NCI-H226 (cell line): ENCODE data around the gene TEX38.
A peak's percentile ranks its signal among the peaks of the same experiment; 100 is the strongest.
"Not testable (repeated sequence)": the region's sequence is repeated elsewhere in the genome, so short reads cannot be mapped to it uniquely, and the experiment has no call there.

Experiments
- DNase-seq: peaks from one replicate; pipeline ENCODE4 v3.0.0-alpha.2; 2015

The TEX38 gene

DNA sequence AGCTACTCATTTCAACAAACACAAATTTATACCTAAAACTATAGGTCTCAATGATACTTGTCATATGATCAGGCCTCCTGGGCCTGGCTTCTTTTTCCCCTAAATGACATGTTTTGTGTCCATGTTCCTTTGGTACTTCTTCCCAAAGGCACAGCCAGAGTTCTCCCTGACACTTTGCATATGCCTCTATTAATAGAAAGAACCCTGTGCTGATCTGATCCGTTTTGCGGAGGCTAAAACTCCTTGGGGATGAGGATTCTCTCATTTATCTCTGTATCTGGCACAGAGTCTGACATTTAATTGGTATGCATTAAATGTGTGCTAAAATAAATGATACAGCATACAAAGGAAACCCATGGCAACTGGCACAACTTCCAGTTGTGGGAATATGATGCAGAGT is 15.0 kb upstream of the TEX38 start:
- no peak for DNase-seq

DNA sequence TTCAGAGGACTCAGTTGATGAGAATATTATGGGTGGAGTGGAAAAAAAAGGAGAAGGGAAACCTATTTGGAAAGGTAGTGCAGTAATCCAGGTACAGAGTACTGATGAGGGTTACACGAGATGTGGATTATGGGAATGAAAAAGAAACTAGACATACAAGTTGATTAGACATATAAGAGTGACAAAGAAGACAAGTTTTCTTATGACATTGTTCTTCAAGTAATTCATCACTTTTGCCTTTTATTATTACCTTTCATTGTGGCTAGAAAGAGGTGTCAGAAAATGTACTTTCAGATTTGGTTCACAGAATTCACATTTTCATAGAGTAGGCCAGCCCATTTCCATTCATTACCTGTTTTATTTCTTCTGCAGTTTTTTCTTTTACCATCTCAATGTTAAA is 13.9 kb upstream of the TEX38 start:
- DNase-seq = no peak

DNA sequence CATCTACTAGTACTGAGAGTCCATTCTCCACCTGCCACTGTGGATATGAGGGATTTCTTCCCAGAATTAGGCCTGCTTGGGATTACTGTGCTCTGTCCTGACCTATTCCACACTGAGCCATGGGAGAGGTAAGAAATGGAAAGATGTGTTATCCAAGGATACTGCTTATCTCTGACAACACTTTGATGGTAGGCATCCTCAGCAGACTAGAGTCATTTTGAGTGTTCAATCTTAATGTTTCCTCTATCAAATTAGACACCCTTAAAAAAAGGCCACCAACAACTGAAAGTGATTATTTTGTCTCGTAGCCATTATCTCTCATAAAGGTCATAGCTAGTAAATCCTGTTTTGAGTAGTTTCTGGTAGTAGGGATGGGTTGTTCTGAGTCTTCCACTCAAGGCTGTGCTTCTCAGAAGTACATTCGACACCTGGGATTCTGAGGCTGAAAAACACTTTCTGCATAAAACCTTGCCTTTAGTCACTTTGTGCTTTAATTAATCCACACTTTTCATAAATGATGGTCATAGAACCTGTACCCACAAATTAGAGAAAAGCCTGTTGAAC is 12.3 kb upstream of the TEX38 start:
- DNase-seq = no peak

DNA sequence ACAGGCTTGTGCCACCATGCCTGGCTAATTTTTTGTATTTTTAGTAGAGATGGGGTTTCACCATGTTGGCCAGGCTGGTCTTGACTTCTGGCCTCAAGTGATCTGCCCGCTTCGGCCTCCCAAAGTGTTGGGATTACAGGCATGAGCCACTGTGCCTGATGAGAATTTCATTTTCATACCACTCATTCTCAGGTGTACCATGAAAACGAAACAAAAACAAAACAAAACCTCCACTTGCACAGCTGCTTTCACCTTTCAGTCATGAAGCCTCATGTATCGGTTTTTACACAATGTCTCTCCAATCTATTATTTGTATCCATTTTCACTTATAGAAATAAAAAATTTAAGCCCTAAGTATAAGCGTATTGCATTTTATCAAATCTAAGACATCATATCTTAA is 11.5 kb upstream of the TEX38 start:
- not testable (repeated sequence) for DNase-seq

DNA sequence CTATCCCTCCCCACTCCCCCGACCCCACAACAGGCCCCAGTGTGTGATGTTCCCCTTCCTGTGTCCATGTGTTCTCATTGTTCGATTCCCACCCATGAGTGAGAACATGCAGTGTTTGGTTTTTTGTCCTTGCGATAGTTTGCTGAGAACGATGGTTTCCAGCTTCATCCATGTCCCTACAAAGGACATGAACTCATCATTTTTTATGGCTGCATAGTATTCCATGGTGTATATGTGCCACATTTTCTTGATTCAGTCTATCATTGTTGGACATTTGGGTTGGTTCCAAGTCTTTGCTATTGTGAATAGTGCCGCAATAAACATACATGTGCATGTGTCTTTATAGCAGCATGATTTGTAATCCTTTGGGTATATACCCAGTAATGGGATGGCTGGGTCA is 8.7 kb upstream of the TEX38 start:
- not testable (repeated sequence) for DNase-seq

DNA sequence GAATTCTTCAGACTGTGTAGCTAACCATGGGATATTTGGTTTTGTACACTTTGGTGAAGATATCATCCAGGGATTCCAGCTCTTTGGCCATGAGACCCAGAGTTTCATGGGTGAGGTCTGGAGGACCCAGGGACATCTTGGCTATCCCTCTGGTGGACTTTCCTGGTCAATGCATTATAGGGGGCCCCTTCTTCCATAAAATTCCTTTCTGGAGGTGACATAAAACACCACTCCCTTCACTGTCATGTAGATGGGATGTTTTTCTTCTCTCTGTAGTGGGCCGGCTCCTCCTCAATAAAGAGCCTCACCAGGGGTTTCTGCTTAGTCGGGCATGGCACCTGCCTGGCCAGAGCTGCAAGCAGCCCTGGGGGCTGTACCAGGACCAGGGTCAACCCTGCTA is 5.7 kb upstream of the TEX38 start:
- DNase-seq = no peak

DNA sequence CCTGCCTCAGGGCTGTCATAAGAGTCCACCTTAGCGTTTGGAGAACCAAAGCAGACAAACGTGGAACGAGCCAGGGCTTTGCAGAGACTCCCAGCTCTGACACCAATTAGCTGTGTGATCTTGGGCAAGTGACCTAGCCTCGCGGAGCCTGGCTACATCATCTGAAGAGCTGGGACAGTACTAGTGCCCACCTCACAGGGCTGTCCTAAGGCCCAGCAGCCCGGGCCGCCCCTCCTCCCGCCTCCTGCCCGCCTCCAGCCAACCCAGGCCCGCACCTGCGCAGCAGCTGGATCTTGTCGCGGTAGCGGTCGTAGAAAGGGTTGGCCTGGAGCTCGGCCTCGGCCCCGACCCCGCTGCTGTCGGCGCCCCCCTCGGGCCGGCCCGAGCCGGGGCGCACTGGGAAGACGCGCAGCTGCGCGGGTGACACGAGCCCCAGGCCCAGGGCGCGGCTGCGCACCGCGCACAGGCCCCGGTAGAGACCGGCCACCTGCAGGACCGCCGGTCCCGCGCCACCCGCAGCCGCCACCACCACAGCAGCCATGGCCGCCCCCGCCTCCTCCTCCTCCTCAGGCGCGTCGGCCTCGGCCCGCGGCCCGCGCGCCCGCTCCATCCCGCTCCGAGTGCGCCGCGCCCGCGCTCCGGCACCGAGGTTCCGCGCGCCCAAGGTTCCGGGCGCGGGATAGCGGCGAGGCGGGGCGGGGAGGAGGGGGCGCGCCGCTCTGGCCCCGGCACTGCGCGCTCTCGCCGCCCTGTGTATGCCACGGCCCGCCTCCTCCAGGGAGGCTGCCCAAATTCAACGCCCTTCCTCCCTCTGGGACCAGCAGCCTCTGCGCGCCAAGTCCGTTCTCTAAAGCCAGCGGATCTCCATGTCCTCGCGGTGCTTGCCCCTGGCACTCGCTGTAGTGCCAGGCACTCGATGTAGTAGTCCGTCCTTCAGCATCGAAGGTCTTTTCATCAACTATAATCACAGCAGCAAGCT is 3.6 kb upstream of the TEX38 start, which contains the start of gene ATPAF1:
Gene ATPAF1, minus strand, starts transcription at position 583 of the 979 bp plus-strand sequence. Its CDS starts 42 bp downstream, at position 541.
- DNase-seq = peak; percentile 23

DNA sequence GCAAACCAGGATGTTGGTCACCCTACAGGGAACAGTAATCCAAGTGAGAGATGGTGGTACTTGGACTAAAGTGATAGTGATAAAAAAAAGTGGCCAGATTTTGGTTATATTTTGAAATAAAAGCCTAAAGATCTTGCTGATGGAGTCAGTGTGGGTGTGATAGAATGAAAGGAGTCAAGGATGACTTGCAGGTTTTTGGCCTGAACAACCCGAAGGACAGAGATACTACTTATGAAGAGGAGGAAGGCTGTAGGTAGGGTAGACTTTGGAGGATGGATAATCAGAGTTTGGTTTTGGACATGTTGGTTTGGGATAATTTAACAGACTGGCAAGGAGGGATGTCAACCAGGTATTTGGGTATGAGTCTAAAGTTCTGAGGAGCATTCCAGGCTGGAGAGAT is 1.5 kb upstream of the TEX38 start:
- DNase-seq = no peak

DNA sequence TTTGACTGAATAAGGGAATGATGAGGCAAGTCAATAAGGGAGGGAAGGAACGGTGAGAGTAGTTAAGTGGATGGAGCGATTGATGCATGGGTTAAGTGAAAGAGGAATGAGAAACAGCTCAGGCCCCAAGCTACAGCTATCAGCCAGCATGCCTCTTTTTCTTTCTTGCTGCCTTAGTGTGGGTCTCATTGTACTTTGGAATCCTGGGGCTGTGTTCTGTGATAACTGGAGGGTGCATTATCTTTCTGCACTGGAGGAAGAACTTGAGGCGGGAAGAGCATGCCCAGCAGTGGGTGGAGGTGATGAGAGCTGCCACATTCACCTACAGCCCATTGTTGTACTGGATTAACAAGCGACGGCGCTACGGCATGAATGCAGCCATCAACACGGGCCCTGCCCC is 1.0 kb downstream of the TEX38 start:
- DNase-seq = no peak

DNA sequence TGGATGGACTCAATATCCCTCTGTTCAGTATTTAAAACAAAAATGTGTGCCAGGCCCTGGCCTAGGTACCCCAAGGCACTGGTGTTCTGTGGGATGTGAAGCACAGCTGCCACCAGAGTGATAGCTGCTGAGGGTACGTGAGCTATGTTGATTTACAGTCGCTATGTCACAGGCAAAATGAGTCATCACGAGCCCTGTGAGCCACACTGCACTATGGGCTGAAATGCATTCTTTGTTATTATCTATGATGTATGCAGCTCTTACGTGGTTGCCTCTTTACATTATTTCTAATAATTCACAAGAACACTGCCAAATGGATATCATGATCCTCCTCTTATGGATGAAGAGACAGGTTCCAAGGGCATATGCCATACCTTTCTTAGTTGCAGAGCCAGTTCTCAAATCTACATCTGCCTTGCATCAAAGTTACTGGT is 2.1 kb downstream of the TEX38 start:
- DNase-seq = no peak

DNA sequence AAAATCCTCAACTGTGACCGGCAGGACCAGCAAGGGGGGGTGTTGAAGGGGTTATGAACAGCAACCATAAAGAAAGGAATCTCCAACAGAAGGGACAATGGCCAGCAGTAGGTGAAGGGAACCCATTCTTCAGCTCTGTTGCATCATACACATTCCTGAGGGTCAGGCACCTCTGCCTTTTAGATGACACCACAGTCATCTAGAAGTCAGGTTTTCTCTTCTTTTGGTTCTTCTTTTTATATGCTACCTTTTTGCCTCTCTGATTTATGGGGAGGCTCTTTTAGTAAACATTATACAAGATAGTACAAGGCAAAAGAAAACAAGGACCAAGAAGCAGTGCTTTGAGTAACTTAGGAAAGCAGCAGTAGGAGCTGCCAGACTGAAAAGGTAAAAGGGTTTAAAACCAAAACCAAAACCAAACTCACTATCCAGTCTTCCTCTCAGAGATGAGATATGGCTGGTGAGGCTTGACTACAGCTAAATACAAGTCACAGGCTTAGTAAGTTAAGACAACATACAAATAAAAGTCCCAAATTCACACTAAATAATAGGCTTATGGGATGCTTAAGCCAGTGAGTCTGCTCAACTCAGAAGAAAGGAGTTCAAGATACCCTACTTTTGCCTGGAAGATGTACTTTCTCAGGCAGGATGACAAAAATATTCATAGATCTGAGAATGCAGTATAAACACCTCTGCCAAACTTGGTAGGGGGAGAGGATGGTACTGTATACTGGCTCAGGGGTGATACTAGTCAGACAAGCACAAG is 4.1 kb downstream of the TEX38 start:
- no peak for DNase-seq

DNA sequence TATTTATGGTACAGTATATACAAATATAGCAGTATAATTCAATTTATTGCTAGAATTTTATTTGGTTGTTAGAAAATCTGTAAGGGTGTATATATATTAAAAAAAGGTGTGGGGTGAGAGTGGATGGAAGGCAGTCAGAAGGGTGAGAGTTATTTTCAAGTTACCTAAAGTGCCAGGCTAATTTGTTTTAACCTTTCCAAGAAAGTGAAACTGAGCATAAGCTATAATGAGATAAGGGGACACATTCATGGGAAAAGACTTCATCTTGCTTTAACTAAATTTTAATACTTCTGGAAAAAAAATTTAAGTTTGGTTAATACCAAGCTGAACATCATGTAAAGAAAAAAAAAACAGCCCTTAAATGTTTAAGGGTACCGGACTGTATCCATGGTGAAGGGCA is 4.9 kb downstream of the TEX38 start:
- DNase-seq = no peak

DNA sequence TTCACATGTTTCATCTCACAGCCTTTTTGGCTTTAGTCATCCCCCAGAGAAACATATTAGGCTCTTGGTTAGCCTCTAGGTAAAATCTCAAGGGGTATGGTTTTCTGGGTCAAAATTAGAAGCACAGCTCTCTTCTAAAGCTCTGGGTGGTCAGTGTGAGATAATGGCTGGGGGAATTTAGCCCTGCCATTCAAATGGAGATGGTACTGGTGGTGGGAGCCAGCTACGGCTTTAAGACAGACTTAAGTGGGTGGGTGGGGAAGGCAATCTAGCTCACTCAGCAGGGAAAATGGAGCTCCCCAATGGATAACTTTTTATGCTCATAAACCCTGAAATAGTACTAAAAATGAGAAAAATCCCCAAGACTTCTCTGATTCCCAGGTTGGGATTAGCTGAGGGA is 5.7 kb downstream of the TEX38 start:
- no peak for DNase-seq

DNA sequence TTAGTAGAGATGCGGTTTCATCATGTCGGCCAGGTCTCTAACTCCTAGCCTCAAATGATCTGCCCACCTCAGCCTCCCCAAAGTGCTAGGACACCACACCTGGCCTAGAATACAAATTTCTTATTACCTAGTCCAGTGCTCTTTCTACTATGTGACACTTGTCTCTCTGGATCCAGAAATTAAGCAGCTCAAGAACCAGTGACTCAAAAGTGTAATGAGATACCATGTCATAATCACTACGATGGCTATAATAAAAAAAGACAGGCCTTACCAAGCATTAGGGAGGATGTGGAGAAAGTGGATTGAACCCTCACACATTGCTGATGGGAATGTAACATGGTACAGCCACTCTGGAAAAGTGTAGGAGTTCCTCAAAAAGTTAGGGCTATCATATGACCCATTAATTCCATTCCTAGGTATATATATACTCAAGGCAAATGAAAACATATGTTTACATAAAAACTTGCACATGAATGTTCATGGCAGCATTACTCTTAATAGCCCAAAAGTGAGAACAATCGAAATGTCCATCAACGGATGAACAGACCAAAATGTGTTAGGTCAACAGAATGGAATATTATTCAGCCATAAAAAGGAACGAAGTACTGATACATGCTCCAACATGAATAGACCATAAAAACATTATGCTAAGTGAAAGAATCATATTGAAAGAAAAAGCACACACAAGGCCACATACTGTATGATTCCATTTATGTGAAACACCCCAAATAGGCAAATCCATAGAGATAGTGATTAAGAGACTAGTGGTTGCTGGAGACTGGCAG is 8.3 kb downstream of the TEX38 start:
- DNase-seq = no peak

DNA sequence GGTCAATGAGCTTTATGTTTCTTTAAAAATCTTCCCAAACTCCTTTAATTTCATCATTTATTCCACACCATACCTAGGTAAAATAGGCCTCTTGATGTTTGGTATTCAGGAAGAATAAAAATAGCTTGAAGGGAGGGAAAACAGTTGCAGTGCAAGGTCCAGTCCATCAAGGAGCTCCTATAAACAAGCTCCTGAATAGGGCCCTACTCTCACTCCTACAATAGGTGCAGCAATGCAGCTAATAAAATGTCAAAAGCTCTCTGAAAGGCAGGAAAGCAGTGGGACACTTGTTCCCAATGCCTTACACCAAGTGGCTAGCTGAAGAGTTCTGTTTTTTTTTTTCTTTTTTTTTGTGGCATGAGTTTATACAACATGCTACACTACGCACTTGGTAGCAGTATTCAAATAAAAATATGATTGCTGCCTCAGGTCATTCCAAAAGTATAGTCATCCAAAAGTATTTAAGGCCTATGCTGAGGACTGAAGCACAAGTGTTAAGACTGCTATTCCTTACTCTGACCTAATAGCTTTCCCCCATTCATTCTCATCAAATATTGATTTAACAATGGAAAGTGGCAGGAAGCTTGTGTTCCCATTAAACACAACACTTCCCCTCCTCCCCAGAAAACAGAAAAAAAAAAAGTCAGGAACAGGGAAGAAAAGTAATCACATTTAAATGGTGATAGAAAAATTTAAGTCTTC is 9.8 kb downstream of the TEX38 start:
- no peak for DNase-seq

DNA sequence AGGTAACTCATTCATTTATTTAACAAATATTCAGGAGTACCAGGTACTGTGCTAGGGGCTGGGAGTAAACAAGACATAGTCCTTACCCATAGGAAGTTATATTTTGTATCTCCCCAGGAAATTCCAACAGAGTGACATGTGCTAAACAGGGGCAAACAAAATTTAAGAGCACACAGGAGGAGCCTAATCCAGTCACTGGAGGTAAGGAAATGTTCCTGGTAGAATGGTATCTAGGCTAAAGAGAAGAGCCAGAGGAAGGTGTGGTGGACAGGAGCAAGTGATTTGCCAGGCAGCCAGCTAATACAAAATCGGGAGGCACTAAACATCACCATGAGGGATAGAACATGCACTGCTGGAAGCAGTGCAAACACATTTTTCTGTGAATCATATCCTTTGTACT is 10.4 kb downstream of the TEX38 start:
- DNase-seq = no peak

DNA sequence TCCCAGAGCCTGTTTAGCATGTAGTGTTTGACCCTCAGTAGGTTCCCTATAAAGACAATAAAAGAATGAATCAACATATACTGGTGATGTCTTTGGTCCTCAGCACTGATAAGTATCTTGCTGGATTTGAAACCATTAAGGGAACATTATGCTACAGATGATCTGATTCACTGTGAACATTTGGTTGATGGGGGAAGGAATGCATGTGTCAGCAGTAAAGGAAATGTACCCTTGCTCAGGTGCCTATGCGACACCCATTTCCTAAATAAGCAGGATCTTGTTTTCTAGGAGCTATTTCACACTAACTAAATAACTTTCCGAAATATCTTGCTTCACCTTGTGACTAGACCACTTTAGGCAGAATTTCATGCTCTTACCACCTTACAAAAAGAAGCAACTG is 13.0 kb downstream of the TEX38 start:
- DNase-seq = no peak

DNA sequence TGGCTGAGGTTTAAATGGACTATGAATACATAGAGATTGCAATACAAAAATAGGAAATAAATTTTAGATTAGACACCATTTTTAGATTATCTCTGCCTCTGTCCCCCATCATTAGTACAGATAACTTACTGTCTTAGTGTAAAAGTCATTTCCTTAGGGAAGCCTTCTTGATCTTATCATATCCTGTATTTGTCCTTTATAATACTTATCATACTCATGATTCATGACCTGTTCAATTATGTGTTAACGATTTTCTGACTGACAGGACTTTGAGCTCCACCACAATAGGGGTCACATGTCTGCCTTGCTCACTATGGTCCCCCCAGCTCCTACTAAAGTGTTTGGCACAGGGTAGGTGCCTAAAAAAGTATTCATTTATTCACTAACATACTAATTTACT is 14.6 kb downstream of the TEX38 start:
- no peak for DNase-seq

DNA sequence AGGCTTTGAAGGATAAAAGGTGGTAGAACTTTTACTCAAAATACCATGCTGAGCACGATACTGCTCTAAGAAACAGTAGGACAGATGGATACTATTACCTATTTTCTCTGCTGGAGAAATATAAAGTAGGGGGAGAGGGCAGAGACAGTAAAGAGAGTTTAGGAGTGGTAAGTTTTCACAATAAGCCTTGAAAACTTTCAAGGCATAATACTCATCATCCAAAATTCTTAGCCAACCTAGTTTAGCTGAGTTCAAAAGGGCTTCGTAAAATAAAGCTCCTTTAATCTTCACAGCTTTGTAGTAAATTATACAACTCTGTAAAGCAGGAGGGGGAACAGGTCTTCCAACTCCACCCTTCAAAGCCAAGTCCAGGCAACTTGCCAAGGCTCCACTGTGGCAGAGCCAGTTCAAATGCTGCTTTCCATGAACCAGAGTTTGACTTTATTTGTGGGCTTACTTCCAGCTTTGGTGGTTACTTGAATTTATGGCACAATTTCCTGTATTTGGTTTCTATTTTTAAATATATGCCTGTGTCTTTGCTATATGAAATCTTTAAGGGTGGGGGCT is 15.5 kb downstream of the TEX38 start:
- DNase-seq = no peak

DNA sequence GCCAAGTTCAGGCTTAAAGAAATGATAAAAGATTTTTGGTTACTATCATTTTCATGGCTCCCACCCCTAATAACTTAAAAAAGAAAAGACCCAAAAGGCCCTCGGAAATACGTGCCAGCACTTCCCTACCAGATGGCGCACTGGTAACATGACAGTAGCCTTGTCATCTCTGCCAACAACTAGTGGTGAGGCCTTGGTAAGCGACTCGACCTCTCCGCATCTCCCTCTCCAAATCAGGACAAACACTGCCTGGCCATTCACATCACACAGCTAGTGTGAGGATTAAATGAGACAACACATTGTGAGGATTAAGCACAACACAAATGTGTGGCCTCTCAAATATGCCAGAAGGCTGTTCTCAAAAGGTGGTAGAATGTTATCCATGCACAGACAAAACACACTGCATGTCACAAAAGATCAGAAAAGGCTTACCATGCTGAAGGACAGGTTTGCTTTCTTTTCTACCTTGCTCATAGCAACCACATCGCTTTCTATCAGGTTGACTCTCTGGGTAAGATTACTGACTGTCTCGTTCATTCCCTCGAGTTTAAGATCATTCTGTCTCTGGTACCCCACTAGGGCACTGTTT is 16.4 kb downstream of the TEX38 start:
- DNase-seq = no peak

DNA sequence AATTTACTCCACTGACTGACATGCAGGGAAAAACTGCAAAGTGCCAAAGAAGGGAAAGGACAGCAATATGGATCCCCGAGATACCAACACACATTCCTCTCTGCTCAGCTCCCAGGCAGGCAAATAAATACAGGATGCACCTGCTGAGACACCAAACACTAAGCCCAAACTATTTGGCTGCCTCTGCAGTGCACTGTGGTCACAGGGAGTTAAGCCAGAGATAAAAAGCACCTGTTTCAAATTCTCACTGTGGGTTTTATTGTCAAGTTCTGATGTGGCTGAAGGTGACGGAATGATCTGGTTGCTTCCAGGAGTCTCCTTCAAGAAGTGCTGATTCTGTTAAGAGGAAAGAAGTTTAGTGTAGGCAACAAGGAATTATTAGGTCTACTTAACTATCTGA is 17.7 kb downstream of the TEX38 start:
- no peak for DNase-seq
